C4-2B (cell line): ENCODE results near the gene TRERF1.

Experiments
- ZFX ChIP-seq: fragments of 450-650 bp; IDR thresholded peaks from 2 replicates; pipeline ENCODE4 v1.6.1; 2017
- TF ChIP-seq, protein P1 (sequence below): fragments of 450-650 bp; conservative IDR thresholded peaks from 2 replicates; pipeline ENCODE4 v1.5.1; 2017; ENCODE audit warnings: mild to moderate bottlenecking

DNA sequence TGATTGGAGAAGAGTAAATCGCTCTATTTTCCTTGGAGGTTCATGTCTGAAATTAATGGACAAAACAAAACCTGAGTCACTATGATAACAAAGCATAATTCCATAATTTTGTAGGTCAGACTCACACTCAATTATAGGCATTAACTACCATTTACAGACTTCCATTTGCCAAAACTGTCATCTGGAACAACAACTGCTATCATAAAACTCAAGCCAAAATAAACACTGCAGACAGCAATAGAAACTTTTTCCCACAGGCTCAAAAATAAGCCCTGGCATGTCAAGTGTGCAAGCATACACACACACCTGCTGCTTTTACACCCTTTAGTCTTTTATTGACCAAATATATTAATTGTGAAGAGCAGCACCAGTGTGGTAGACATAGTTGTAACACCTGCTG is 241.2 kb downstream of the TRERF1 start:
- TF ChIP-seq, protein P1, sequence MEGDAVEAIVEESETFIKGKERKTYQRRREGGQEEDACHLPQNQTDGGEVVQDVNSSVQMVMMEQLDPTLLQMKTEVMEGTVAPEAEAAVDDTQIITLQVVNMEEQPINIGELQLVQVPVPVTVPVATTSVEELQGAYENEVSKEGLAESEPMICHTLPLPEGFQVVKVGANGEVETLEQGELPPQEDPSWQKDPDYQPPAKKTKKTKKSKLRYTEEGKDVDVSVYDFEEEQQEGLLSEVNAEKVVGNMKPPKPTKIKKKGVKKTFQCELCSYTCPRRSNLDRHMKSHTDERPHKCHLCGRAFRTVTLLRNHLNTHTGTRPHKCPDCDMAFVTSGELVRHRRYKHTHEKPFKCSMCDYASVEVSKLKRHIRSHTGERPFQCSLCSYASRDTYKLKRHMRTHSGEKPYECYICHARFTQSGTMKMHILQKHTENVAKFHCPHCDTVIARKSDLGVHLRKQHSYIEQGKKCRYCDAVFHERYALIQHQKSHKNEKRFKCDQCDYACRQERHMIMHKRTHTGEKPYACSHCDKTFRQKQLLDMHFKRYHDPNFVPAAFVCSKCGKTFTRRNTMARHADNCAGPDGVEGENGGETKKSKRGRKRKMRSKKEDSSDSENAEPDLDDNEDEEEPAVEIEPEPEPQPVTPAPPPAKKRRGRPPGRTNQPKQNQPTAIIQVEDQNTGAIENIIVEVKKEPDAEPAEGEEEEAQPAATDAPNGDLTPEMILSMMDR: no peak
- TF ChIP-seq ZFX: no peak
